Endothelial cell of umbilical vein (primary cell): Measurements from ENCODE around the gene TLN1. TPM values are rescaled to one million over a fixed set of nuclear protein-coding genes. Genes with fewer than 3 reads are reported as not detected.

Experiments used
- BruUV-seq: library from RNA; stranded (reverse); fragments of 400-500 nt; replicated peaks from 2 replicates; lab custom pipeline; 2021; lab: Mats Ljungman, UMichigan
- CTCF ChIA-PET: fragments of 300-600, 350-600 bp; sonication (Branson Sonifier 250); formaldehyde crosslinking; loops from one replicate; lab custom pipeline; 2021; ENCODE audit warnings: antibody characterized with exemption, inconsistent platforms; lab: Charles Lee
- POLR2A ChIA-PET: fragments of 300-600, 350-600 bp; sonication (Branson Sonifier 250); formaldehyde crosslinking; loops from one replicate; lab custom pipeline; 2021; ENCODE audit warnings: antibody characterized with exemption, inconsistent platforms; lab: Charles Lee
- DNase-seq: peaks from one replicate; pipeline ENCODE4 v3.0.0-alpha.2; 2011; ENCODE audit warnings: low read depth, low spot score
- FAIRE-seq: peaks from 2 replicates; lab custom pipeline; 2011; peaks lifted over from hg19 to GRCh38; lab: Jason Lieb, UNC
- H2AFZ ChIP-seq: 2 replicates; pipeline ENCODE4 v1.6.0; 2012; ENCODE audit warnings: low read depth, low read length, control low read depth, inconsistent platforms
- H3K27ac ChIP-seq: 2 replicates; pipeline ENCODE4 v1.5.1; 2011; ENCODE audit warnings: low read depth, mild to moderate bottlenecking, control low read depth, low read length, moderate library complexity; ENCODE audit not compliant: insufficient read depth
- H3K27me3 ChIP-seq, 2 experiments: 2 replicates each; pipeline versions ENCODE4 v1.6.0 to v1.6.1; 2011; ENCODE audit warnings: low read length in 2 of 2, mixed read lengths in 1 of 2; ENCODE audit not compliant: control insufficient read depth in 2 of 2, insufficient read depth in 2 of 2
- H3K36me3 ChIP-seq, 2 experiments: 2 replicates in 1 of 2; 3 replicates in 1 of 2; pipeline ENCODE4 v1.5.1; 2011; ENCODE audit warnings: low read length in 2 of 2, mild to moderate bottlenecking in 1 of 2, moderate library complexity in 1 of 2; ENCODE audit not compliant: control insufficient read depth in 2 of 2, insufficient read depth in 2 of 2; ENCODE audit errors: extremely low read depth in 1 of 2
- H3K4me1 ChIP-seq: 3 replicates; pipeline ENCODE4 v1.5.1; 2011; ENCODE audit warnings: mild to moderate bottlenecking, low read length; ENCODE audit not compliant: control insufficient read depth, insufficient read depth; ENCODE audit errors: extremely low read depth
- H3K4me2 ChIP-seq: 2 replicates; pipeline ENCODE4 v1.6.1; 2011; ENCODE audit warnings: low read length, control low read depth, mixed read lengths; ENCODE audit not compliant: insufficient read depth
- H3K4me3 ChIP-seq, 3 experiments: fragments of 200-600 bp in 1 of 3; sonication (generic), shearing (Covaris generic) in 1 of 3; replicated peaks in 1 of 3; 2 replicates each; pipeline ENCODE4 v1.5.1; 2011 to 2016; ENCODE audit warnings: control low read depth in 3 of 3, low read length in 3 of 3, mild to moderate bottlenecking in 2 of 3, inconsistent platforms in 1 of 3, low read depth in 1 of 3, moderate library complexity in 1 of 3; ENCODE audit not compliant: insufficient read depth in 1 of 3
- H3K79me2 ChIP-seq: 2 replicates; pipeline ENCODE4 v1.6.0; 2012; ENCODE audit warnings: low read length, inconsistent platforms; ENCODE audit not compliant: control insufficient read depth, insufficient read depth
- H3K9ac ChIP-seq: replicated peaks from 2 replicates; pipeline ENCODE3; 2011; ENCODE audit warnings: low read length, control low read depth; ENCODE audit not compliant: insufficient read depth; ENCODE audit errors: extremely low read depth
- H3K9me1 ChIP-seq: replicated peaks from 3 replicates; pipeline ENCODE4 v1.6.0; 2011; ENCODE audit warnings: mild to moderate bottlenecking, low read length; ENCODE audit not compliant: control insufficient read depth, insufficient read depth; ENCODE audit errors: extremely low read depth
- H3K9me3 ChIP-seq: replicated peaks from 2 replicates; pipeline ENCODE4 v1.5.1; 2012; ENCODE audit warnings: low read length, inconsistent platforms; ENCODE audit not compliant: control insufficient read depth, insufficient read depth
- H4K20me1 ChIP-seq: replicated peaks from 2 replicates; pipeline ENCODE3; 2011; ENCODE audit warnings: mild to moderate bottlenecking, low read length; ENCODE audit not compliant: control insufficient read depth, insufficient read depth; ENCODE audit errors: extremely low read depth
- EZH2 ChIP-seq: IDR thresholded peaks from 2 replicates; pipeline ENCODE4 v1.6.1; 2012; ENCODE audit warnings: borderline replicate concordance, low read depth, mild to moderate bottlenecking, moderate library complexity, low read length, inconsistent platforms; ENCODE audit not compliant: severe bottlenecking
- FOS ChIP-seq: IDR thresholded peaks from 2 replicates; pipeline ENCODE4 v1.6.1; 2011; ENCODE audit warnings: mild to moderate bottlenecking, low read length, moderate library complexity, borderline replicate concordance; ENCODE audit not compliant: insufficient read depth
- GATA2 ChIP-seq: IDR thresholded peaks from 2 replicates; pipeline ENCODE4 v1.7.0; 2011; ENCODE audit warnings: low read depth, mild to moderate bottlenecking, moderate library complexity, mixed read lengths, low read length; ENCODE audit not compliant: insufficient read length, insufficient read depth
- JUN ChIP-seq: IDR thresholded peaks from 2 replicates; pipeline ENCODE4 v1.6.1; 2011; ENCODE audit warnings: borderline replicate concordance, low read depth; ENCODE audit not compliant: insufficient read length, insufficient read depth
- MAX ChIP-seq: IDR thresholded peaks from 2 replicates; pipeline ENCODE4 v1.6.1; 2011; ENCODE audit not compliant: insufficient read depth, insufficient read length
- MYC ChIP-seq: IDR thresholded peaks from one replicate; pipeline ENCODE4 v1.6.1; 2011; ENCODE audit warnings: mild to moderate bottlenecking, low read depth, low read length
- POLR2A ChIP-seq: IDR thresholded peaks from 2 replicates; pipeline ENCODE4 v1.6.1; 2012; ENCODE audit warnings: low read depth, mild to moderate bottlenecking, control low read depth, low read length
- POLR2AphosphoS5 ChIP-seq: IDR thresholded peaks from 2 replicates; pipeline ENCODE4 v1.6.1; 2012; ENCODE audit warnings: low read depth, mild to moderate bottlenecking, control low read depth, low read length, moderate library complexity; ENCODE audit not compliant: insufficient read depth
- dilution Hi-C: fragments of 300-500 bp; cut with MboI; formaldehyde crosslinking; loops from one replicate; pipeline ENCODE4 v1.15.0; 2019; ENCODE audit warnings: low sequenced_read_pairs; ENCODE audit not compliant: extremely low pct_ligation_motif_present
- intact Hi-C: fragments of 100-400 bp; cut with micrococcal nuclease; formaldehyde crosslinking; loops from one replicate; pipeline ENCODE4 v1.10.0; 2022
- polyA plus RNA-seq, 4 experiments: library from polyadenylated mRNA; depleted of rRNA in 3 of 4; stranded (reverse) in 3 of 4; unstranded in 1 of 4; fragments of >200 nt; gene quantifications; 2 replicates each; pipeline versions ENCODE4 v1.2.1 to v1.2.3, GENCODE V29; 2011 to 2012; ENCODE audit warnings: missing spikeins in 1 of 4
- total RNA-seq: library from RNA; stranded (reverse); gene quantifications from 2 replicates; pipeline ENCODE4 v1.2.3, GENCODE V29; 2021
- TF ChIP-seq, protein P1 (sequence below), 2 donors: IDR thresholded peaks; 1 replicate in 1 of 2; 2 replicates in 1 of 2; pipeline ENCODE4 v1.5.1; 2011; ENCODE audit warnings: low read length in 2 of 2, mild to moderate bottlenecking in 2 of 2, moderate library complexity in 2 of 2, control low read depth in 1 of 2, inconsistent platforms in 1 of 2, low read depth in 1 of 2; ENCODE audit not compliant: insufficient read depth in 1 of 2; ENCODE audit errors: extremely low read depth in 1 of 2

The TLN1 gene
- total and polyA plus RNA-seq, 2 donors (not counting 3 experiments of a cell fraction or from before 2014, with no cell fraction given) = 120 to 450 TPM

GRCh38 chr9:35682520-35683315 is 49.3 kb downstream of the TLN1 start:
- no peaks in the 10 kb centered on the region for H4K20me1 ChIP-seq
- H3K79me2 ChIP-seq = peaks cover 13% of the 10 kb centered on the region
- no peak overlapping the region for H3K27ac ChIP-seq
- POLR2A ChIA-PET = no interaction called here
- H3K27me3 ChIP-seq = no peaks in the 10 kb centered on the region
- CTCF ChIA-PET = interaction anchor here (4.1 kb wide), 1 partner anchor 14 kb away, joined by 26 read pairs; no protein-coding TSS in a partner anchor
- H3K4me1 ChIP-seq = peaks cover 2% of the 10 kb centered on the region
- H3K4me3 ChIP-seq = no peak overlapping the region
- TF ChIP-seq POLR2A = no peak
- no peak for TF ChIP-seq MAX
- TF ChIP-seq EZH2 = no peak
- TF ChIP-seq POLR2AphosphoS5 = no peak
- no peak for TF ChIP-seq JUN
- TF ChIP-seq GATA2 = no peak
- no peak for TF ChIP-seq FOS
- TF ChIP-seq, protein P1, sequence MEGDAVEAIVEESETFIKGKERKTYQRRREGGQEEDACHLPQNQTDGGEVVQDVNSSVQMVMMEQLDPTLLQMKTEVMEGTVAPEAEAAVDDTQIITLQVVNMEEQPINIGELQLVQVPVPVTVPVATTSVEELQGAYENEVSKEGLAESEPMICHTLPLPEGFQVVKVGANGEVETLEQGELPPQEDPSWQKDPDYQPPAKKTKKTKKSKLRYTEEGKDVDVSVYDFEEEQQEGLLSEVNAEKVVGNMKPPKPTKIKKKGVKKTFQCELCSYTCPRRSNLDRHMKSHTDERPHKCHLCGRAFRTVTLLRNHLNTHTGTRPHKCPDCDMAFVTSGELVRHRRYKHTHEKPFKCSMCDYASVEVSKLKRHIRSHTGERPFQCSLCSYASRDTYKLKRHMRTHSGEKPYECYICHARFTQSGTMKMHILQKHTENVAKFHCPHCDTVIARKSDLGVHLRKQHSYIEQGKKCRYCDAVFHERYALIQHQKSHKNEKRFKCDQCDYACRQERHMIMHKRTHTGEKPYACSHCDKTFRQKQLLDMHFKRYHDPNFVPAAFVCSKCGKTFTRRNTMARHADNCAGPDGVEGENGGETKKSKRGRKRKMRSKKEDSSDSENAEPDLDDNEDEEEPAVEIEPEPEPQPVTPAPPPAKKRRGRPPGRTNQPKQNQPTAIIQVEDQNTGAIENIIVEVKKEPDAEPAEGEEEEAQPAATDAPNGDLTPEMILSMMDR (IDR thresholded peaks at IDR 0.05; ENCODE audit: extremely low read depth in 1 of 2, insufficient read depth in 1 of 2, low read depth in 1 of 2, low read length in 2 of 2) = no peak
- TF ChIP-seq MYC = no peak
- no peak overlapping the region for H3K9ac ChIP-seq
- H2AFZ ChIP-seq = no peak overlapping the region
- dilution Hi-C loops = no loop called here
- H3K4me2 ChIP-seq = no peak overlapping the region
- BruUV-seq = no TSS peak
- intact Hi-C loops = no loop called here
- FAIRE-seq (no peak), DNase-seq (no peak)
- peaks cover 8 to 26% of the 10 kb centered on the region in 2 experiments for H3K36me3 ChIP-seq
- H3K9me1 ChIP-seq = no peaks in the 10 kb centered on the region
- no peaks in the 10 kb centered on the region for H3K9me3 ChIP-seq
